A375 (cell line): ENCODE measurements around the gene RANBP3. TPM values are rescaled to one million over a fixed set of nuclear protein-coding genes. Genes with fewer than 3 reads are reported as not detected.

Experiments
- total RNA-seq: library from RNA; depleted of rRNA; stranded (reverse); fragments of >200 nt; shearing (Covaris generic); gene quantifications from 2 replicates; pipeline ENCODE4 v1.2.3, GENCODE V29; 2014; rRNA removed

The RANBP3 gene, protein sequence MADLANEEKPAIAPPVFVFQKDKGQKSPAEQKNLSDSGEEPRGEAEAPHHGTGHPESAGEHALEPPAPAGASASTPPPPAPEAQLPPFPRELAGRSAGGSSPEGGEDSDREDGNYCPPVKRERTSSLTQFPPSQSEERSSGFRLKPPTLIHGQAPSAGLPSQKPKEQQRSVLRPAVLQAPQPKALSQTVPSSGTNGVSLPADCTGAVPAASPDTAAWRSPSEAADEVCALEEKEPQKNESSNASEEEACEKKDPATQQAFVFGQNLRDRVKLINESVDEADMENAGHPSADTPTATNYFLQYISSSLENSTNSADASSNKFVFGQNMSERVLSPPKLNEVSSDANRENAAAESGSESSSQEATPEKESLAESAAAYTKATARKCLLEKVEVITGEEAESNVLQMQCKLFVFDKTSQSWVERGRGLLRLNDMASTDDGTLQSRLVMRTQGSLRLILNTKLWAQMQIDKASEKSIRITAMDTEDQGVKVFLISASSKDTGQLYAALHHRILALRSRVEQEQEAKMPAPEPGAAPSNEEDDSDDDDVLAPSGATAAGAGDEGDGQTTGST
- 70.4 and 71.6 TPM in 2 replicates for total RNA-seq

DNA sequence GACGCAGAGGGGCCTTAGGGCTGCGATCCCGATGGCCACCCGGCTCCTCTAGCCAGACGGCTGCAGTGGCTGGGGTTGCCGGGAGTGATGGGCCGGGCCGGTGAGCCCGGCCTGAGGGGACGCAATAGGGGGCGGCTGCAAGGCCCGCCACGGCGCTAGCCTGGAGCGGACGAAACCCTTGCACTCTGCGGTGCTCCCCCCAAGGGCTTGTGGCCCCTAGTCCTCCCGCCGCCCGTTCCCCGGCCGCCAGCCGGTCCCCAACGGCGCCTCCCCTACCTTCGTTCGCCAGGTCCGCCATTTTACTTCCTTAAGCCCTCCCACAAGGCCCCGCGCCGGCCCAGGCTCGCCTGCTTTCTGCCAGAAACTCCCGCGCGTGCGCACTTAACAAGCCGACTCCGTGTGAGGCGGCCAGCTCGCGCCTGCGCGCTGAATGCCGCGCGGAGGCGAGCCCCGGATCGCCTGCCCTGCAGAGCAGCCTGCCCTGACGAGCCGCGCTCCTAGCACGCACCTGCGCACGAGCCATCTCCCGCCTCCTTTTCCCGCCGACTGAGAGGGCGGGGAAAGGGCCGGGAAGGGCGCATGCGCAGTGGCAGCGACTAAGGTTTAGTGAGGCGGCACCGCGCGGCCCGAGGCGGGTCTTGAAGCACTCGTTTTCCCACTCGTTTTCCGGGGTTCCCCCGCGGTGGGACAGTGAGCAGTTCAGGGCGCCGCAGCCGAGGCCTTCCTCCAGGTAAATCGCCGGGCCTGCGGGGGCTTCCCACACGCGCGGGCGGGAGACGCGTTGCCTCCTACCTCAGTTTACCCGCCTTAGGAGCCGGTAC lies at the start of gene RANBP3:
RANBP3 (minus strand) TSS at position 356 of the 821 bp plus-strand sequence; CDS start at position 298, 58 bp downstream.

DNA sequence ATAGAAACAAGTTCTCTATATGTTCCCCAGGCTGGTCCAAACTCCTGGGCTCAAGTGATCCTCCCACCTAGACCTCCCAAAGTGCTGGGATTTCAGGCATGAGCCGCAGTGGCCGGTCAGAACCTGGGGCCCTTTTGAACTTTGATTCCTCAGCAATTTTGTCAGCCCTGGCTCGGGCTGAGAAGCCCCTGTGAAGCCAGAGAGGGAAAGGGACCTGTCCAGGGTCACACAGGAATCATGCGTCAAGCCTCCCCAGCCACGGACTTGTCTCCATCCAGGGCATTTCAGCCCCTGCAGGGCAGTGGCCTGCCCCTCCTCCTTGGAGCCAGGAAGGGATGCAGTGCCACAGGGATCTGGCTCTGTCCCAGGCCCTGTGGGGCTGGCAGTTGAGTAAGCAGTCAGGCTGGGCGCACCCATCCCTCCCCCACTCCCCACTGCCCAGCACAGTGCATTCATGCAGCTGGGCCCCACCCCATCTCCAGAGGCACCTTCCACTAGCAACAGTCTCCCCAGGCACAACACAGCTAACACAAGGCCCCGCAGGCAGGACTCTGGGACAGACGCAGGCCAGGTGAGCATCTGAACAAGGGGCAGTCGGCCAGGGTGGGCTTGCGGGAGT lies 64.1 kb downstream of the RANBP3 start, which contains the start of gene CAPS:
CAPS (plus strand) TSS at position 516 of the 619 bp plus-strand sequence. CDS start 153 bp downstream, outside the sequence.

DNA sequence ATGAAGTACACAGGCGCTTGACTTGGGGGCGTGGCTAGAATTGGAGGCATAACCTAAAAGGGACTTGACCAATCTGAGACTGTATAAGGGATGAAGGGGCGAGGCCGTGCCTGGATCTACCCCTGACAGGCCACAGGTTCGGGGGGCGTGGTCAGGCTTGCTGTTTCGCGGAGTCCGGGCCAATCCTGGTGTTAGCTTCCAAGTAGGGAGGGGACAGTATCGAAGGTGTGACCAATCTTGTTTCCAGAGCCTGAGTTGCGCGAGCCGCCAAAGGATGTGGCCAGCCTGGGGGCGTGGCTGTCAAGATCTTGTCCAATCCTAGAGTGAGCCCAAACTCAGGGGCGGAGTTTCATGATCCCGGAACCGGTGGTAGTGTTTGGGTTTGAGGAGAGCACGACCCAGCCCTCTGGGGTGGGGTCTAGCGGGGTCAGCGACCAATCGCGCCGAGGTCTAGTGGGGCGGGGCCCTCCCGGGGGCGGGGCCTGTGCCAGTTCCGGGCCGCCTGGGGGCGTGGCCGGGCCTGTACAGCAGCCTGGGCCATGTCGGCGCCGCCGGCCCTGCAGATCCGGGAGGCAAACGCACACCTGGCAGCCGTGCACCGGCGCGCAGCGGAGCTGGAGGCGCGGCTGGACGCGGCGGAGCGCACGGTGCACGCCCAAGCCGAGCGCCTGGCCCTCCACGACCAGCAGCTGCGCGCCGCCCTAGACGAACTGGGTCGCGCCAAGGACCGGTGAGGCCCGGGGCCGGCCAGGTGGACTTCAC lies 73.4 kb downstream of the RANBP3 start, which contains the start of gene VMAC:
VMAC (plus strand) TSS at position 521 of the 762 bp plus-strand sequence; CDS start at position 540, 19 bp downstream.

DNA sequence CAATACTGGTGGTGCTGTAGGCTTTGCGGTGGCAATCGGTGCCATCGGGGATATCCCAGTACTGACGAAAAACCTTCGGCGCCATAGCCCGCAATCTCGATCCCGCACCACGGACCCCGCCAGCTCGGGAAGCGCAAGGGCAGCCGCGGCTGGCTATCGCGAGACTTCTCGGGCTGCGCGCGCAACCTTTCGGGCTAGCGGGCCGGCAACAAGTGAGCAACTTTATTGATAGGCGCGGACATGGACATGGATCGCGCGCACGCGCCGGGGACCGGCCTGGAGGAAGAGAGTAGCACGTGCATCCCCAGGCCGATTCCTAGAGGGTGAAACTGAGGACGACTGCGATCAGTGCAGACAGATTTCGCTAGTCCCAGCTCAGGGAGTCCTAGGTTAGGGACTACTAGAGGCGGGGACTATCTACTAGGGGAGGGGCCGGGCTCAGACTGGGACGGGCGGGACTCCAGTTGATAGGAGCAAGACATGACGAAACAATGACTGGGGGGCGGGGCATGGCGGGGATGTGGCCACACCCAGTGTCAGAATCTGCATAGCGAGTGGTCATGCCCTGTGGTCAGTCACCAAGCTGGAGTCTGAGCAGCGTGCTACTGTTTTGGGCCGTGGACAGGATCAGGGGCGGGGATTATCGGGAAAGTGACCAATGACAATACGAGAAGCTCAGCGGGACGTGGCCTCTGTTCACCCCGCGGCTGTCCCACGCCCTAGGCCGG lies 74.2 kb downstream of the RANBP3 start, which contains the start of gene NDUFA11:
NDUFA11 (minus strand) TSS at position 167 of the 728 bp plus-strand sequence; CDS start at position 85, 82 bp downstream.

Other genes starting within 250 kb of the RANBP3 start
- 6.8 and 10.4 TPM in 2 replicates for gene PRR22, start 193.4 kb downstream of the RANBP3 start, total RNA-seq
- 102 and 105 TPM in 2 replicates for gene DUS3L, start 187.0 kb downstream of the RANBP3 start, total RNA-seq
- 1.1 and 1.2 TPM in 2 replicates for gene NRTN, start 173.1 kb downstream of the RANBP3 start, total RNA-seq
- gene FUT6, start 138.4 kb downstream of the RANBP3 start, total RNA-seq, result not detected in 2 replicates
- gene FUT3, start 126.7 kb downstream of the RANBP3 start, total RNA-seq, result 0.11 TPM in 1 of 2 replicates, not detected in the other
- gene FUT5, start 107.6 kb downstream of the RANBP3 start, total RNA-seq, result 0.11 TPM in 2 replicates
- gene NDUFA11, start 74.3 kb downstream of the RANBP3 start, total RNA-seq, result 279 and 320 TPM in 2 replicates
- gene VMAC, start 73.3 kb downstream of the RANBP3 start, total RNA-seq, result 9.8 and 11.0 TPM in 2 replicates
- 185 and 250 TPM in 2 replicates for gene CAPS, start 63.9 kb downstream of the RANBP3 start, total RNA-seq
- 4.9 and 5.6 TPM in 2 replicates for gene RFX2, start 132.4 kb upstream of the RANBP3 start, total RNA-seq
- 0.19 TPM in 1 of 2 replicates, not detected in the other for gene ACSBG2, start 157.5 kb upstream of the RANBP3 start, total RNA-seq